ENCODE measurements around the gene FDXACB1.

The FDXACB1 gene, protein sequence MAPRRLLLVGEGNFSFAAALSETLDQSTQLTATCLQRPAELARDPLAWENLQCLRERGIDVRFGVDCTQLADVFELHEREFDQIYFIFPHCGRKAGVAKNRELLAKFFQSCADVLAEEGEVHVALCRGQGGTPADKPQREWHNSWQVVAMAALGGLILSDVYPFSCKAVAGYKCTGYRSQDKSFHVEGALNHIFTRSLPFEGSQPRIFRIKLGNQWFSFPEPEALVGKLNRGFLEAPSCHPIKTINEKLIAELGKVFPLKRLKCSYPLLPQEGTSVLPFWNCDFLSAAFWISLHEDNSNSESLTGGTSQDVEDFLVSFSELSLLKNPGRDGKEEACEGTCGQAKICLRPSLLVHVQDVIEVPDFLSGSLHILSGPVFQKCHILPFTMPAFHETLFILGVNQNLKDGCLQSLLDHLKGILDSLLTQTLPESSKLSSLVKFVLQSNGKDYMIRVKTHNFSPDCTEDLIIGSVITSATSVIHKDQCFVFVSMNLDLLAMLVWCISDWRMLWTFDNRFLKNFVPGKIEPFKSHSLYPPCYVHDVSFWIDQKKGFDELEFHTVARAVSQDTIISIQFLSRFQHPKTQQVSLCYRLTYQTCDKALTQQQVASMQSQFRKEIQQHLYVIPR

DNA sequence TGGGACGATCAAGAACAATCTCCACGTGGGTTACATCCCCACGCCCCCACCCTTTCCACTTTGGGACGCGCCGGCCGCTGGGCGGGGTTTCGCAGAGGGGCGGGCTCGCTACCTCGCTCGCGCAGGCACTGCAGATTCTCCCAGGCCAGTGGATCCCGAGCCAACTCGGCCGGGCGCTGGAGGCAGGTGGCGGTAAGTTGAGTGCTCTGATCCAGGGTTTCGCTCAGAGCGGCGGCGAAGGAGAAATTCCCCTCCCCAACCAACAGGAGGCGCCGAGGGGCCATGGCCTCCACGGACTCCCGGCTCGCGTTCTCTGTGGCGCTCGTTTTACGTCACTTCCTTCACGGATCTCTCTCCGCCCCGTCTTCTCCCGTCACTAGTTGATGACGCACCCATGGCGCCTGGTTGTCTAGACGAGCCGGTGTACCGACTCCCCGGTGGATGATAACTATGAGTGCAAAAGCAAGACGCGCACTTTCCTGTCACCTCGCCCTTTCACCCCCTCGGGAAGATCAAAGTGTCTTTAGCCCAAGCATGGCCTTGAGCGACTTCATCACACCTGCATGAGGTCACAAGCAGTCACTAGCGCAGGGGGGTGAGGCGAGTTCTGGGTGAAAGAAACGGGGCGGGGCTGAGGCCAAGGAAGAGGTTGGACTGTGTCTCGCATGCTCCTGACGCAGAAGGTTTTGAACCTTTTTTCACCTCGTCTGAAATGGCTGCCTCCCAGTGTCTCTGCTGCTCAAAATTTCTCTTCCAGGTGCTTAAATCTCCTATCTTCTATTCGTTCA, at the start of gene FDXACB1, which contains the start of gene CFAP68:
Gene FDXACB1, minus strand, starts transcription at position 317 of the 788 bp plus-strand sequence. Its CDS starts 33 bp downstream, at position 284.
Gene CFAP68, plus strand, starts transcription at position 693 of the 788 bp plus-strand sequence. Its CDS starts 20 bp downstream, at position 713.
- peak; percentile 95 for DNase-seq
- in situ Hi-C loops (cut with HindIII; ENCODE audit: low pct_ligation_motif_present, low pct_unique_long_range_greater_than_20kb, low sequenced_read_pairs), result no loop called here

DNA sequence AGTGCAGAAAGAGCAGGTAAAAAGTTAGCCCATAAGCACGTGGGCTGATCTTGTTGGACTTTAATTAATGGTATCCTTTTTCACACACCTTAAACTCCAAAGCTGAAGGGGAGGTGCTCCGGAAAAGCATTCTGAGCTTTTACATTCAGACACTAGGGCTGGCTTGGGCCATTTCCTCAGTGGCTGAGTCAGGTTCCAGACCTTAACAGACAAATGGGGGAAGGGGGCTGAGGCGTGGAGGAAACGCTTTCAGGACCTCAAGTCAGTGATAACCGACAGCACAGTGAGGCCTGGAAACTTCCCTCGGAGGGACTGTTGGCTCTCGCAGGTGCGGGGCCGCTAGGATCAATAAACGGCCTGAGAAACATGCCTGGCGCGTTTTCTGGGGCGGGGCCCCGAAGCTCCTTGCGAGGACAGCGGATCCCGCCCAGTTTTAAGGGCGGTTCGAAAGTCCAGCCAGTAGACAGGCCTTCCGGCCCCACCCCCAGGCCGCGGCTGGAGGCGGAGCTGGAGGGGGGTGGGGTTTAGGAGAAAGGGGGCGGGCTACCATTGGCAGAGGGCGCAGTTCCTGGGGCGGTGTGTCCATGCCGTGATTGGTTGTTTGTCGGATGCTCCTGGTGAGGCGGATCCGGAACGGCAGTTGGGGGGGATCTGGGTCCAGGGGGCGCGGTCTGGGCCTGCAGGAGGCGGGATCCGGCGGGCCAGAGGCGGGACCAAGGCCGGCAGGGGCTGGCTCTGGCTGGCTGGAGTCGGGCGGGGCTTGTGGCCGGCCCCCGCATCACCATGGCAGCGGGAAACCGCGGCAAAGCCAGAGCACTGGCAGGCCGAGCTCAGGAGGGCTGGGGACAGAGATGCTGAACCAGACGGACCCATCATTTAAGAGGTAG, 47.8 kb upstream of the FDXACB1 start:
- DNase-seq, result peak; percentile 93
- in situ Hi-C loops (cut with HindIII; ENCODE audit: low pct_ligation_motif_present, low pct_unique_long_range_greater_than_20kb, low sequenced_read_pairs), result no loop called here

GRCh38 chr11:111925953-111926352, 47.0 kb upstream of the FDXACB1 start:
- in situ Hi-C loops (cut with HindIII; ENCODE audit: low pct_ligation_motif_present, low pct_unique_long_range_greater_than_20kb, low sequenced_read_pairs), result no loop called here
- DNase-seq, result no peak

DNA sequence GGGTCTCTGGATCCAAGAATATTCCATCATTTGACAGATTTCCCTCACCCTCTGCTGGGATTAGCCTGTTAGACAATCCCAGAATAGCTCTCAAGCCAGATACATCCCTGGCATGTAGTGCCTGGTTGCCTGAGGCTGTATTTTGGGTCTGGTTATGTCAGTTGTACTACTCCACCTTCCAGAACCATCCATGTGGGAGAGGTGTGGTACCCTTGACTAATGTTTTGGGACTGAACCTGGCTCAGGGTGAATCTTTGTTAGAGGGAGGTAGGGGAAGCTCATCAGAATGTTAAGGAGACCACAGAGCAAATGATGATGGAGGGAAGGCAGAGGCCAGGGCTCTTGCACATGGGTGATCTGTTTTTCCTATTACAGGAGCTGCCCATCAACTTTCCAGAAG, 45.0 kb upstream of the FDXACB1 start:
- in situ Hi-C loops (cut with HindIII; ENCODE audit: low pct_ligation_motif_present, low pct_unique_long_range_greater_than_20kb, low sequenced_read_pairs), result no loop called here
- no peak for DNase-seq

DNA sequence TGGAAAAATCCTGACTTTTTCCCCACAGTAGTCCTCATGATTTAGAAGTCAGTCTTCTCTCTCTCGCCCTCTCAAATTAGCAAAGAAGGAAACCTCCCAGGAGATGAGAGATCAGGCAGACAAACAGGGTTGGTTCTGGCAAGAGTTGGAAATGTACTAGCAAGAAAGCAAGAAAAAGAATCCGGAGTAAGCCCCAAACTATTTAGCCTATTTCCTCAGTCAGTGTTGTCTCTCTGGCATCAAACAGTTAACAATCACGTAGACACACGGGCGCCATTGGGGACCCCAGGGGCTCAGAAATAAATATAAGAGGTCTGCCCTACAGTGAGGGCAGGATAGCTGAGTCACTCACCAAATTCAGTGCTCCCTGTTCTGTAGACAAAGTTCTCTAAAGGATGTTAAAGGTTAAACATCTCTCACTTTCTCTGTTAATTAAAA, 44.4 kb upstream of the FDXACB1 start:
- no peak for DNase-seq
- in situ Hi-C loops (cut with HindIII; ENCODE audit: low pct_ligation_motif_present, low pct_unique_long_range_greater_than_20kb, low sequenced_read_pairs), result no loop called here

DNA sequence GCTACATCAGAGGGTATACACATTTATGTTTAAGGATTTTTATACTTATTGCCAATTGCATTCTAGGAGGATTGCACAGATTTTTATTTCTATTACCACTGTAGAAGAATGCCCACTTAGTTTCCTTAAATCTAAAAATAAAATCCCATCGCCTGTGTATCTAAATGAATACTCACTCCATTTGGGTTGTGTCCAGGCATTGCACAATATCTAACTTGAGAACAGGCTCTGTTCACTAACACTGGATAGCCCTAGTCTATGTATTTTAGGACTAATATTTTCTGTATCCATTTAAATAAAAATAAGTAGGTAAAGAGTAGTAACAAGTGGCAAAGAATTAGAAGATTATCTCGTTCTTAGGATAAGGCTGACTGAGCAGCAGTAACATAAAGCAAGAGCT, 43.8 kb upstream of the FDXACB1 start:
- in situ Hi-C loops (cut with HindIII; ENCODE audit: low pct_ligation_motif_present, low pct_unique_long_range_greater_than_20kb, low sequenced_read_pairs), result no loop called here
- DNase-seq, result no peak

- DNase-seq, result no peak
- in situ Hi-C loops (cut with HindIII; ENCODE audit: low pct_ligation_motif_present, low pct_unique_long_range_greater_than_20kb, low sequenced_read_pairs), result no loop called here
Observed at GRCh38 chr11:111921541-111922230, 42.7 kb upstream of the FDXACB1 start.

- in situ Hi-C loops (cut with HindIII; ENCODE audit: low pct_ligation_motif_present, low pct_unique_long_range_greater_than_20kb, low sequenced_read_pairs), result no loop called here
- DNase-seq, result no peak
Observed at GRCh38 chr11:111920908-111921307, 41.9 kb upstream of the FDXACB1 start.

- in situ Hi-C loops (cut with HindIII; ENCODE audit: low pct_ligation_motif_present, low pct_unique_long_range_greater_than_20kb, low sequenced_read_pairs), result no loop called here
- peak; percentile 65 for DNase-seq
Observed at GRCh38 chr11:111918390-111919256, 39.7 kb upstream of the FDXACB1 start, which contains the start of gene C11orf52. Gene C11orf52, plus strand, starts transcription at chr11:111918913. Its CDS starts 60 bp downstream, at chr11:111918973.

- in situ Hi-C loops (cut with HindIII; ENCODE audit: low pct_ligation_motif_present, low pct_unique_long_range_greater_than_20kb, low sequenced_read_pairs), result no loop called here
- DNase-seq, result no peak
Observed at GRCh38 chr11:111917788-111918187, 38.8 kb upstream of the FDXACB1 start.

- no peak for DNase-seq
- in situ Hi-C loops (cut with HindIII; ENCODE audit: low pct_ligation_motif_present, low pct_unique_long_range_greater_than_20kb, low sequenced_read_pairs), result no loop called here
Observed at GRCh38 chr11:111917312-111917711, 38.3 kb upstream of the FDXACB1 start.

DNA sequence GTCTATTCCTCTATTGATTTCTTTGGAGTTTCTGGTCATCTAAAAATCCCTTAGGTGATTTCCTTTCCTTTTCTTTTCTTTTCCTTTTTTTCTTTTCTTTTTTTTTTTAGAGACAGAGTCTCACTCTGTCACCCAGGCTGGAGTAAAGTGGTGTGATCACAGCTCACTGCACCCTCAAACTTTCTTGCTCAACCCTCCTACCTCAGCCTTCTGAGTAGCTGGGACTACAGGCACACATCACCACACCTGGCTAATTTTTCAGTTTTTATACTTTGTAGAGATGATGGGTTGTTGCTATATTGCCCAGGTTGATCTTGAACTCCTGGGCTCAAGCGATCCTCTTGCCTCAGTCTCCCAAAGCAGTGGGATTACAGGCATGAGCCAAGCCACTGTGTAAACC, 37.8 kb upstream of the FDXACB1 start:
- in situ Hi-C loops (cut with HindIII; ENCODE audit: low pct_ligation_motif_present, low pct_unique_long_range_greater_than_20kb, low sequenced_read_pairs), result no loop called here
- DNase-seq, result no peak

DNA sequence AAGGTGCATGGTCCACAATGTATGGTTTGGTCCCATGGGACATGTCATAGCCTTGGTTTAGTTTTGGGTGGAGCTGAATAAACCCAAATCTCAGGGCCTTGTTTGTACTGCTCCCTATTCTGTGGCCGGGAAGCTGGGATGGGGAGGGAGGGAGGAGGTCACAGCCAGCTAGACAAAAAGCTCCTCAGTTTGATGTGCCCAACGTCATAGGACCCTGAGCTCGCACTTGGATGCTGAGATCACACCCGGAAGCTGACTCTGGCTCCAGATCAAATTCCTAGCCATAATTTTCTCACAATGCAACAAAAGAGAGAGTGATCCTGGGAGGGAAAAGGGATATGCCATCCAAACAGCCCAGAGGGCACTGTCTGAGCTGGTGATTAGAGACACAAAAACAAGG, 35.0 kb upstream of the FDXACB1 start:
- DNase-seq, result peak; percentile 49
- in situ Hi-C loops (cut with HindIII; ENCODE audit: low pct_ligation_motif_present, low pct_unique_long_range_greater_than_20kb, low sequenced_read_pairs), result no loop called here

- in situ Hi-C loops (cut with HindIII; ENCODE audit: low pct_ligation_motif_present, low pct_unique_long_range_greater_than_20kb, low sequenced_read_pairs), result no loop called here
- DNase-seq, result no peak
Observed at GRCh38 chr11:111913031-111913861, 34.3 kb upstream of the FDXACB1 start.

GRCh38 chr11:111912535-111912934, 33.6 kb upstream of the FDXACB1 start, which contains the start of gene HSPB2:
Gene HSPB2, plus strand, starts transcription at chr11:111912734. Its CDS starts 96 bp downstream, at chr11:111912830.
- in situ Hi-C loops (cut with HindIII; ENCODE audit: low pct_ligation_motif_present, low pct_unique_long_range_greater_than_20kb, low sequenced_read_pairs), result no loop called here
- no peak for DNase-seq
